ENCODE data around the gene POLN. TPM values are rescaled to one million over a fixed set of nuclear protein-coding genes. Genes with fewer than 3 reads are reported as not detected.
A peak's percentile ranks its signal among the peaks of the same experiment; 100 is the strongest.

POLN gene
- polyA plus RNA-seq, 3 donors: 0.08 to 0.33 (median 0.28) TPM

DNA sequence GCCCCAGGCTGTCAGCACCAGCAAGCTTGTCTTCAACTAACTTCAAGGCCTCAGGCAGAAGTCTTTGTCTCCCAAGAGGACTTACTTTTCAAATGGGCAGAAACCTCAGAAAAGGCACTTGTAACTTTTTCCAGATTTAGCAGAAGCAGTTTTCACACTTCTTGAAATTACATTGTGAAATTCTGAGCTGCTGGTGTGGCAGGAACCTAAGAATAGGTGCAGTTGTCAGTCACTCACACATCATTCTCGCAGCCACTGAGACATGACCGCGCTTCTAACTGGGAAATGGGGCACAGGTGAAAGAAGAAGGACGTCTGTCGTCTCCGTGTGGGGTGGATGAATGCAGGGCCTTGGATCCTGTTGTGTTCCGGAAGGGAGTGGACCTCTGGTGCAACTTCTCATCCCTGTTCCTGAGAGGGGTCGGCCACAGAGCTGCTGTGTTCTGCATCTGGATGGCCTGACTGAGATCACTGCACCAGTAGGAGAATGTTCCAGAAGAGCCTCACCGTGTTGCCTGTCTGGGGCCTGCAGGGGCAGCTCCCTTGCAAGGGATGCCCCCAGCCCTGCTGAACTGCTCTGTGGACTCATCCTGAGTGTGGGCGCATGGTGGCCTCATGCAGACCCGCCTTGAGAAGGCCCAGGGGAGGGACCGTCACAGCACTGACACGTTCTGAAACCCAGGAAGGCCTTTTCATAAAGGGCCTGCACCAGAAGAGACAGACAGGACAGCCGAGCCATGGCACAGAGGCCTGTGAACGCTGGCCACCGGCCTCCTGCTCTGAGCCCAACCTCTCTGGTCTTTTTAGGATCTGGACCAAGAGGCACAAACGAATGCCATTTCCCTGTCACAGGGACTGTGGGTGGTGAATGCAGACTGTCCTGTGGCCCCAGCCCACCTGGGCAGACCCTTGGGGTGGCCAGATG lies 164.1 kb downstream of the POLN start:
- no peaks in the 10 kb centered on the region for H3K9me3 Mint-ChIP-seq
- 93% methylated on average over 17 of the region's 17 CpGs for WGBS (ENCODE audit: insufficient coverage)
- Histone ChIP-seq H3K4me3 (replicated peaks in 1 of 3; ENCODE audit: low read depth in 2 of 3, low read length in 3 of 3) (no peak overlapping the region), H3K27ac (ENCODE audit: low read depth in 1 of 2, low read length in 2 of 2) (no peak overlapping the region), H3K9ac (ENCODE audit: insufficient read depth, low read length, poor library complexity, severe bottlenecking) (no peak overlapping the region), H3K9me3 (replicated peaks in 1 of 2; ENCODE audit: control insufficient read depth in 1 of 2, insufficient read depth in 1 of 2, low read length in 2 of 2) (no peaks in the 10 kb centered on the region), H2AFZ (ENCODE audit: insufficient read depth, low read depth, low read length, poor library complexity, severe bottlenecking) (no peak overlapping the region), H3K4me1 (ENCODE audit: control insufficient read depth in 1 of 2, insufficient read depth in 2 of 2, low read length in 2 of 2) (no peaks in the 10 kb centered on the region), H3K4me2 (replicated peaks; ENCODE audit: extremely low read depth, low read length, poor library complexity, severe bottlenecking) (no peak overlapping the region), H3K27me3 (ENCODE audit: control insufficient read depth in 2 of 2, insufficient read depth in 2 of 2, low read length in 2 of 2) (no peaks in the 10 kb centered on the region), H3K79me2 (ENCODE audit: insufficient read depth, low read length) (no peaks in the 10 kb centered on the region), H4K20me1 (ENCODE audit: insufficient read depth, low read length) (no peaks in the 10 kb centered on the region), H3K36me3 (replicated peaks in 1 of 2; ENCODE audit: control insufficient read depth in 1 of 2, insufficient read depth in 2 of 2, low read length in 2 of 2) (no peaks in the 10 kb centered on the region)
- intact Hi-C loops (cut with micrococcal nuclease): no loop called here
- peaks cover 2 to 7% (median 4%) of the 10 kb centered on the region in 3 donors for H3K27me3 Mint-ChIP-seq (ENCODE audit: low read depth in 3 of 3)
- H3K4me1 Mint-ChIP-seq: no peaks in the 10 kb centered on the region
- peak overlapping the region in 1 of 7 donors; percentile 10 for H3K27ac Mint-ChIP-seq
- TF ChIP-seq, protein P1, sequence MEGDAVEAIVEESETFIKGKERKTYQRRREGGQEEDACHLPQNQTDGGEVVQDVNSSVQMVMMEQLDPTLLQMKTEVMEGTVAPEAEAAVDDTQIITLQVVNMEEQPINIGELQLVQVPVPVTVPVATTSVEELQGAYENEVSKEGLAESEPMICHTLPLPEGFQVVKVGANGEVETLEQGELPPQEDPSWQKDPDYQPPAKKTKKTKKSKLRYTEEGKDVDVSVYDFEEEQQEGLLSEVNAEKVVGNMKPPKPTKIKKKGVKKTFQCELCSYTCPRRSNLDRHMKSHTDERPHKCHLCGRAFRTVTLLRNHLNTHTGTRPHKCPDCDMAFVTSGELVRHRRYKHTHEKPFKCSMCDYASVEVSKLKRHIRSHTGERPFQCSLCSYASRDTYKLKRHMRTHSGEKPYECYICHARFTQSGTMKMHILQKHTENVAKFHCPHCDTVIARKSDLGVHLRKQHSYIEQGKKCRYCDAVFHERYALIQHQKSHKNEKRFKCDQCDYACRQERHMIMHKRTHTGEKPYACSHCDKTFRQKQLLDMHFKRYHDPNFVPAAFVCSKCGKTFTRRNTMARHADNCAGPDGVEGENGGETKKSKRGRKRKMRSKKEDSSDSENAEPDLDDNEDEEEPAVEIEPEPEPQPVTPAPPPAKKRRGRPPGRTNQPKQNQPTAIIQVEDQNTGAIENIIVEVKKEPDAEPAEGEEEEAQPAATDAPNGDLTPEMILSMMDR (IDR thresholded peaks at IDR 0.05): no peak
- no peaks in the 10 kb centered on the region for H3K36me3 Mint-ChIP-seq
- H3K4me3 Mint-ChIP-seq: no peak overlapping the region
- DNase-seq: no peak

DNA sequence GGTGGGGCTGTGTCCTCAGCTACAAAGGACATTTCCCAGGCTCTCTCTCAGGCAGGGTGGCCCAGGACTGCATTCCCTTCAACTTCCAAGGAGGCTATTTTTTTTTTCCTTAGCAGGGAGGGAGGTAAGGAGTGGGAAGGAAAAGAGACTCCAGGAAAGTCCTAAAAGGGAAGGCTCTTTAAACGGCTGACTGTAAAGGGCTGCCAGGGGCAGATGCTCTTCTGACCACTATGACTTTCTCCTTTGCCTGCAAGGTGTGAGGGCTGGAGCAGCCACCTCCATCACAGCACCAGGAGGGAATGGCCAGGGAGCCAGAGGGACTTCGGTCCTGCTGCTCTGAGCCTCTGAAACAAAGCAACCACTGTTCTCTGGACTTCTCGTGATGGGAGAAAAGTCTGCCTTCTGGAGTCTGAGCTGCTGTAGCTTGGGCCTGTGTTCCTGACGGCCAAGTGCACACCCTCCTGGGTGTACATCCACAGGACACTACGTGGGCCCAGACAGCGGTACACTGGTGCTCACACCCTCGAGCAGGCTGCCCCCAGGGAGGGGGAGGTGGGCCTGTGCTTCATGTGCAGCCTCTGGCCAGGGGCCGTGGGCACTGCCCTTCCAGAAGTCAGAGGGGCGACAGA lies 164.9 kb downstream of the POLN start:
- no peaks in the 10 kb centered on the region for H3K9me3 Mint-ChIP-seq
- no peak overlapping the region for H2AFZ ChIP-seq (ENCODE audit: insufficient read depth, low read depth, low read length, poor library complexity, severe bottlenecking)

More for the DNA sequence above, 164.9 kb downstream of the POLN start:
- Histone ChIP-seq H3K27me3 (ENCODE audit: control insufficient read depth in 2 of 2, insufficient read depth in 2 of 2, low read length in 2 of 2) (no peaks in the 10 kb centered on the region), H3K36me3 (replicated peaks in 1 of 2; ENCODE audit: control insufficient read depth in 1 of 2, insufficient read depth in 2 of 2, low read length in 2 of 2) (no peaks in the 10 kb centered on the region), H3K9ac (ENCODE audit: insufficient read depth, low read length, poor library complexity, severe bottlenecking) (no peak overlapping the region), H3K4me2 (replicated peaks; ENCODE audit: extremely low read depth, low read length, poor library complexity, severe bottlenecking) (no peak overlapping the region), H3K79me2 (ENCODE audit: insufficient read depth, low read length) (no peaks in the 10 kb centered on the region), H3K9me3 (replicated peaks in 1 of 2; ENCODE audit: control insufficient read depth in 1 of 2, insufficient read depth in 1 of 2, low read length in 2 of 2) (no peaks in the 10 kb centered on the region), H3K4me1 (ENCODE audit: control insufficient read depth in 1 of 2, insufficient read depth in 2 of 2, low read length in 2 of 2) (no peaks in the 10 kb centered on the region), H3K27ac (ENCODE audit: low read depth in 1 of 2, low read length in 2 of 2) (no peak overlapping the region), H4K20me1 (ENCODE audit: insufficient read depth, low read length) (no peaks in the 10 kb centered on the region), H3K4me3 (replicated peaks in 1 of 3; ENCODE audit: low read depth in 2 of 3, low read length in 3 of 3) (no peak overlapping the region)
- intact Hi-C loops (cut with micrococcal nuclease): no loop called here
- H3K27ac Mint-ChIP-seq: no peak overlapping the region
- TF ChIP-seq, protein P1 (IDR thresholded peaks at IDR 0.05): no peak
- H3K36me3 Mint-ChIP-seq: no peaks in the 10 kb centered on the region
- no peak for DNase-seq
- WGBS (ENCODE audit: insufficient coverage): 92% methylated on average over 6 of the region's 9 CpGs
- peaks cover 2 to 3% (median 3%) of the 10 kb centered on the region in 3 donors for H3K27me3 Mint-ChIP-seq (ENCODE audit: low read depth in 3 of 3)
- no peaks in the 10 kb centered on the region for H3K4me1 Mint-ChIP-seq
- H3K4me3 Mint-ChIP-seq: no peak overlapping the region

Measured in CD14-positive monocyte (primary cell).